HG03558 (cell line): ENCODE data around the gene VPS8.
"Not testable (repeated sequence)": the region's sequence is repeated elsewhere in the genome, so short reads cannot be mapped to it uniquely, and the experiment has no call there.

ENCODE experiments used
- ATAC-seq: cut with Tn5 transposase; IDR thresholded peaks from one replicate; pipeline ENCODE4 v1.9.1; 2021; ENCODE audit warnings: moderate number of reproducible peaks; ENCODE audit not compliant: unreplicated experiment; ENCODE audit errors: extremely low read depth

Gene VPS8

DNA sequence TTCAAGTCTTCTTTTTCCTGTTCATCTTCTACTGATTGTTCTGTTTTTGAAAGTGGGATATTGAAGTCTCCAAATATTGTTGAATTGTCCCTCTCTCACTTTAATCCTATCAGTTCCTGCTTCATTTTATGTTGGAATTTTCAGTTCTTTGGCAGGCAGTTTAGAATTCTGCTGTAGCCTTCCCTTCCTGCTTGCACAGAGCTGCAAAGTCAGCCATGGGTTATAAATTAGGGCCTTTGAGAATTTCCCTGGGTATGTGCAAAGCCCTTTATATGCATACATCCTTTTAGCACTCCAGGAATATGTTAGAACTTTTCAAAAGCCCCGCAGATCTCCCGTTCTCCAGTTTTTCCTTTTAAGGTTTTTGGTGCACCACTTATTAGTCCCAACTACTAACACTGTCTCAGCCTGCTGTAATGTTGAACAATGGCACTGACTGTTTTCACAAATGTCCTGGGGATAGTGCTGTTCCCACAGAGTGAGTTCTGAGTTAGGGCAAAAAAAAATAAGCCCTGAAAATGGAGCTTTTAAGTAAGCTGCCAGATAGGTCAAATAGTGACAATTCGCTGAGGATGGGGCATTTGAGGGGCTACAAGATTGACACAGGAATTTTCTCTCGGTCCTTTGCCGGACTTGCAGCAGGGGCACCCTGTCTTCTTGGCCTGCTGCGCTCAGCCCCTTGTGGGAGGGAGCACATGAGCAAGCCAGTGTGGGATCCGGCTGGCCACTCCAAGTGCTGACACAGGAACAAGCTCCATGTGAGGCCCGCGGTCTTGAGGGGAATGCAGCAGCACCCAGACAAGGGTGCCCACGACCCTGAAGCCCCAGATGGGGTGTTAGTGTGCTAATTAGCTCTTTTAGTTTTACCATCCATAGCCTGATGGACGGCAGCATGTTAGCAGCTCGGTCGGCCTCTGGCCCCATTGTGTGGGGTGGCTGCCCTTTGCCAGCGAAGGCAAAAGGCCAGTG, 96.0 kb downstream of the VPS8 start:
- no peak for ATAC-seq

DNA sequence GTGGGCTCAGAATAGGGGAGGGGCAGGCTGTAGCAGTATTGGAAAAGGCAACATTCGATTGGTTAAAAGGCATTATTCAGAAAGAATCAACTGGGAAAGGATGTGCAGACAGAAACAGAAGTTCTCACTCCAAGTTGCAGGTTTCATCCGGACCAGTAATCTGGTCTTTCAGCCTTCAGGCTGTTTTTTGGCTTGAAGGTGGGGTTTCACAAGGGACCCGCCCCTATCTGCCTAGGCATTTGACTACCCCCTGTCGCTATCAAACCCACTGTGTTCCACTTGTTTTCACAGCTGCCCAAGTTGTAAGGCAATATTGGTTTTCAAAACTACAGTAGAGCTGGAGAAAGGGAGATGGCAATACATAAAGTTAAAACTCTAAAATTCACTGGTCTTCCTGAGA, 96.9 kb downstream of the VPS8 start:
- ATAC-seq, result no peak

DNA sequence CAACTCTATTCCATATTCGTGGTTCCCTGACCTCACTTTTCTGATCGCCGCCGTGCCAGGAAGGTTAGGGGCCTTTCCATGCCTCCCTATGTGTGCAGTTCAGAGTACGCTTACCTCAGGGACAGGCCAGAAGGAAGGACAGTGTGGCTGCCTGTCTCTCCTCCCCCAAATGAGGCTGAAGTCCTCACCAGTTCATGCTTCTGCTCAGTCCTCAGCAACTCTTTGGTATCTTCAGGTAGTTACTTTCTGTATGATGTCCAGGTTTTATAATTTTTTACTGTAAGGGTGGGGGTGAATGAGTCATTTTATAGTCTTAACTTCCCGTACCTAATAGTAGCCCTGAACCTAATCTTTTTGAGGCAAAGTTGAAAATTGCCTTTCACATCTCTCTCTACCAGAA, 98.7 kb downstream of the VPS8 start:
- no peak for ATAC-seq

DNA sequence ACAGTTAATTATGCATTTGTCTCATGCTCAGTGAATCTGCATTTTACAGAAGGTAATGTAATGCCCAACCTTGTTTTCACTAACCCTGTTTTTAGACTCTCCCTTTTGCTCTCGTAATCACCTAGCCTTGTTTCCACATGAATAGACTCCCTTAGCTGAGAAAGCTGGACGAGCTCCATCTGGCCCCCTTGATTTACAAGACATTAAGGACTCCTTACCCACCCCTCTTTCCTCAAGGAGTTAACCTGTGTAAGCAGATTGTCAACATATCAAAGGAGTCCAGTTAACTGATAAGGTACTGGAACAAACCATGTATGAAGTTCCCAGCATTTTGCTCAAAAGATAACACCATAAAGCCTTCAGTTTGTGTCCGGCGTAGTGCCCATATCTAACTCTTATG, 99.6 kb downstream of the VPS8 start:
- ATAC-seq, result no peak

DNA sequence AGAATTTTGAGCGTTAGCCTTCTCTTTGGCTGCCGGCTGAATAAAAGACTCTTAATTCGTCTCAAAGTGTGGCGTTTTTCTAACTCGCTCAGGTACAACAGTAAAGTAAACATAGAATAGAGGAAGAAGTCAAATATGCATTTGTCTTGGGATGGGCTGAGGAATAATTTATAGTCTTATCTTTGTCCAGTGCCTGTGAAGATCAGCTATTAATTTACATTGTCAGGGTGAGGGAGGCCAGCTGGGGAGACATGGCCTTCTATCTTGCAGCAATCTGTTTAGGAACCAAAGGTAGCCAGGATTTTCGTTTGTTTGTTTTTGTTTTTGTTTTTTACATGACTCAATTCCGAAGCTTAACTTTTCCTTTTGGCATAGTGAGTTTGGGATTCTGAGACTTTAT, 100.2 kb downstream of the VPS8 start:
- no peak for ATAC-seq

DNA sequence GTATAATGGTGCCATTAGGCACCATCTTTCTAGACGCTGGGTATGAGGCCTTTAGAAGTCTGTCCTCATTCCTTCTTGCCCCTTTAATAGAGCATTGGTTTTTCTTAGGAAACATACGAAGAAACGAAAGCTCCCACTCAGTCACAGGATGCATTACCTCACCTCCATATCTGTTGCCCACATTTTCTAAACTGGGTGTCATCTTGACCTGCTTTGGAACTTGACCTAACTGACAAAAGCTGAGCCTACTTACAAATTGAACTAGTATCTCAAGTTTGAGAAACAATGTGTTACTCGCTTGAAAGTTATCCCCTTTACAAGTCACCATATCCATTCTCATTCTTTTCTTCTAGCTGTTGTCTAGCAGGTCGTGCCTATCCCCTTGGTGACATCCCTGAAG, 102.7 kb downstream of the VPS8 start:
- ATAC-seq, result no peak

DNA sequence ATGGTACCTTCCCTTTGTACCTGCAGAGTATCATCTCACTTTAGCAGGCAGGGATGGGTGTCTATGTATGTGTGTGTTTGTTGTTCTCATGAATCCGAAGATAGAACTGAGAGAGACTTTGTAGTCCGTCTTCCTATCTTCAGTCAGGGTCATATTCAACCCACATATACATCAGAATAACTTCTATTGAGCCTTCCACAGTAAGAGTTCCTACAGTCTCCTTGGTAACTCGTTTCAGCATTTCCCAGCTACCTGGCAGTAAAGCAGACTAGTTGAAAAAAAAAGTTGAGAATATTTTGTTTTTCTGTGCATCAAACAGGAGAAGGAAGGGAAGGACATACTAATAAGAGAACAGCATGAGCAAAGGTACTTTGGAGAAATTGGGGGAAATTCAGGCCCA, 106.8 kb downstream of the VPS8 start:
- ATAC-seq, result no peak

DNA sequence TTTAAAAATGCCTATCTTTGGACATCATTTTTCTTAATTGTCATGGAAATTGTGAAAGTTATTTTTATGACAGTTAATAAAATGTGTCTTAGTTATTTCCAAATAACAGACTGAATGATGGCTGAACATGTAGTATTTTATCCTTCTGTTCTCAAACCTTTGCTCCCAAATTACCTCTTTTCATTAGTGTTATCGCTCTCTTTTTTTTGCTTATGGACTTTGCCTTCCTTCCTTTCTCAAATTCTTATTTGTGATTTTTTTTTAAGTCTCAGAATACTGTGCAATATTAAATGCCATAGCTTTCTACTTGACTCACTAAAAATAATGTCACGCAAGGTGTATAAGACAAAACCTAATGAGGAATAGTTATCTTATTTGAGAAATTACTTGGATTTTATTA, 107.7 kb downstream of the VPS8 start:
- ATAC-seq, result no peak

DNA sequence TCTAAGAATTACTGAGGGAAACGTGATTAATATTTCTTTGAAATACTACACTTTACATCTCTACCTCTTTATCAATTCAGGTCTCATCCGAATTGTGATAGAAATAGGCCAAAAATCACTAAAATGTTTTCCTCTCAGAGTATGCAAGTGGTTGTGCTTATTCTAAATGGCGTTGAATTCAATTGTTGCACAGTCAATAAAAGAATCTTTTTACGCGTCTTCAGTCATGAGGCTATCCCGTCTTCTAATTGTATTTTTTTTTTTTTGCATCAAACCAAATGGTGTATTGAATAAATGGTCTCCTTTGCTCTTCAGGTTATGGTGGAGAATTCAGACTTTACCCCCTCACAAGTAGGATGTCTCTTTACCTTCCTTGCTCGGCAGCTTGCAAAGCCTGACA, 112.6 kb downstream of the VPS8 start:
- ATAC-seq, result no peak

DNA sequence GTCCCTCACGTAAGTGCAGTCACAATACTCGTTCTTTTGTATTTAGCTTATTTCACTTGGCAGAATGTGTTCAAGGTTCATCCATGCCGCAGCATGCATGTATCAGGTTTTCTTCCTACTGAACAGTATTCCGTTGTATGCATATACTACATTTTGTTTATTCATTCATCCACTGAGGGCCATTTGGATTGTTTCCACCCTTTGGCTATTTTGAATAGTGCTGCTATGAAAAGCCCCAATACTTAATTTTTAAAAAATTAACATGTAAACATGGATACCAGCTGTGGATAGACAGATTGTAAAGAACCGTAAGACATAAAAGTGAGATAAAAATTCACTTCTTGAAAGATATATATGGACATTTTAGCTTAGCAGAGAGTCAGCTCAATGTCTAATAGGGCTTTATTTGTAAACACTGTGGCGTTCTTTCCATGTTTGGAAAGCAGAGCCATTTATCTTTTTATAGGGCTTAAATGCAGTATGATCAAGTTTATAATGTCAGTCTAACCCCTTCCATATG, 115.9 kb downstream of the VPS8 start:
- ATAC-seq, result no peak

DNA sequence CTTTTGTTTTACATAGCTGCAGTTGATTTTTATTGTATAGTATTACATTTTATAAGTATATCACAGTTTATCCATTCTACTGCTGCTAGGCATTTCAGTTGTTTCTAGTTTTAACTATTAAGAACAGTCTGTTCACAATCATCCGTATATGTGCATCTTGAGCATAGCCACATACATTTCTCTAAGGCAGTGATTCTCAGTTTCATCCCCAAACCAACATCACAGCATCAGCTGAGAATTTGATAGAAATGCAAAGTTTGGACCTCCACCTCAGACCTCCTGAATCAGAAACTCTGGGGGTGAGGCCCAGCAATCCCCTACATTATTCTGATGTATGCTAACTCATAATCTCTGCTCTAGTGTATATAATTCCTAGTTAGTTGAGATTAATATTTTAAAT, 120.8 kb downstream of the VPS8 start:
- ATAC-seq, result no peak

DNA sequence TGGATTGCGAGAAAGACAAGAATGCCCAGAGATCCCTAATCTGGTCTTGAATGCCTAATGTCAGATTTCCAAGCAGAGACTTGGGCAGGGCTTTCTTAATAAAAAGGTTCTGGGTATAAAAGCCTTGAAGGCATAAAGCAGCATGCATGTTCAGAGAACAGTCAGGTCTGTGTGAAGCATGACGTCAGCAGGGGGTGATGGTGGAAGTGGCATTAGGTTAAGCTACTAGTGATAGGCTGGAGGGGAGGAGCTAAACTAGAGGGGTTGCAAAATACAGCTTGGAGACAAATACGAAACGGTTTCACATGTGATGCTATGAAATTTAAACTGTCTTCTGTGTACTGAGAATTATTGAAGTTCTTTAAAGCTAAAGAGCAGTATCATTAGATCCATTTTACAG, 125.6 kb downstream of the VPS8 start:
- no peak for ATAC-seq

DNA sequence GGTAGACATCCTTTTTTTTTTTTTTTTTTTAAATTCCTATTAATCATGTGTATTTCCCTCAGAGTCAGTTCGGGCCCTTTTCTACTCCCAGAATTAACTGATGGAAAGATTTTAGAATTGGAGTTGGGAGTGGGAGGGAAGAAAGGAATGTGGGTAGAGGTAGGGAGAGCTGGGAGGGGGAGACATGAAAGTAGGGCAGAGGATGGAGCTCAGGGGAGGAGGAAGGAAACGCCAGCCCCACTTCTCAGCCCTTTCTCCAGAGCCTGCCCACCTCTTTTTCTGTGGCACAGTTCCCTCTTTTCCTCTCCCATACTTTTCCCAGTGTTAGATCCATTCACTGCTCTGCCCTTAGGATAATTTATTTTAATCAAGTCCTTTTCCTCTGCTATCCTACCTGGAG, 129.4 kb downstream of the VPS8 start:
- no peak for ATAC-seq

DNA sequence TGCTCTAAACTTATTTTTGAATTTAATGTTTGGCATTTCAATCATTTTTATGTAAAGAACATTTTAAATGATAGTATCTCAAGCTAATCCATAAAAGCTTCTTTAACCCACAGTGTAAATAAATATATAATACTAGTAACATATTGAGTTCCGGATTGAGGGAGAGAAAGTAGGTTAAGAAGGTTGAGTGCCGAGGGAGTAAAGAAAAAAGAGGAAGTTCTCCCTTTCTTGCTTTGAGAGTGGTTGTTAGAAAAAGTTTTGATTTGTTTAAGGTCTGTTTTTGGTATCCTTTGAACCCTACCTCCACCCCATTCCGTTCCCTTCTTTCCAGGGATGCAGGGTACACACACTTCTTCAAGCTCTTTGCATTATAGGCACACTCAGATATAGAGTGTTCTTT, 130.8 kb downstream of the VPS8 start:
- no peak for ATAC-seq

DNA sequence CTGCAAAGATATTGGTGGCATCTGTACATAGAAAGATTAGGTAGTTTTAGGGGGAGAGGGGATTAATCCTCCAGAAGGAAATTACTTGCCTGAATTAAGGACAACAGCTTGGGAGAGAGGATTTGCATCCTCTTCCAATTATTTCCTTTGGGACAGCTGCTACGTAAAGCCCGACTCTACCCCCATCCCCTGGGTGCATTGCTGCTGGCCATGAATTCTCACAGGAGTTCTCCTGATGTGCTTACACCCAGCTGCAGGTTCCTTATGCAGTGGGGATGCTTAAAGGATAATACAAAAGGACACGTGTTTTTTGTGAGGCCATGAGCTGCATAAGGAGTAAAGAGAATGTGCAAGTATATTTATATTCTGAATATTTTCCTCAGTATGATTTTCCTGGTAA, 132.3 kb downstream of the VPS8 start:
- ATAC-seq, result no peak

DNA sequence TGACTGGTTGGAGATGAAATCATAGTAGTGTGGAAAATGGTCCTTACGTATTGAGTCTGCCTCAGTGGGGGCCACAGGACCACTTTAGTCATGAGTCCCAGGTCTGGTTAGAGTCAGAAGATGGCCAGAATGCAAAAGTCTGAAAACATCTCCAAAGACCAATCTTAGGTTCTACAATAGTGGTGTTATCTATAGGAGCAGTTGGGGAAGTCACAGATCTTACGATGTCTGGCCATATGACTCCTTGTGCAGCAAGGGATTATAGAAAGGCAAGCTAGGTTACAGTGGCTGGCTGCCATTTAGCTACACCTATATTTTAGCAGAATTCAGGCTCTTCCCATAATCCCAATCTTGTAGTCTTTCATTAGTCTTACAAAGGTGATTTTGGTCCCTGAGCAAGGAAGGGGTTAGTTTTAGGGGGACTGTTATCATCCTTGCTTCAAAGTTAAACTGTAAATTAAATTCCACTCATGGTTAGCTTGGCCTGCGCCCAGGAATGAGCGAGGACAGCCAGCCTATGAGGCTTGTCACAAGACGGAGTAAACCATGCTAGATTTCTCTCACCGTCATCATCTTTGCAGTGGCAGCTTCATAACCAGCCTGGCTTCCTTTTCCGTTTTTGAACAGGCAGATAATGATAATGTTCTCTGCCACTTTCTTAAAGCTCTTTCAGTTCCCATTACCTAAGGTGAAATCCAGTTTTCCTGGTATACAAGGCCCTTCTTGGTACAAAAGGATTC, 134.1 kb downstream of the VPS8 start:
- no peak for ATAC-seq

DNA sequence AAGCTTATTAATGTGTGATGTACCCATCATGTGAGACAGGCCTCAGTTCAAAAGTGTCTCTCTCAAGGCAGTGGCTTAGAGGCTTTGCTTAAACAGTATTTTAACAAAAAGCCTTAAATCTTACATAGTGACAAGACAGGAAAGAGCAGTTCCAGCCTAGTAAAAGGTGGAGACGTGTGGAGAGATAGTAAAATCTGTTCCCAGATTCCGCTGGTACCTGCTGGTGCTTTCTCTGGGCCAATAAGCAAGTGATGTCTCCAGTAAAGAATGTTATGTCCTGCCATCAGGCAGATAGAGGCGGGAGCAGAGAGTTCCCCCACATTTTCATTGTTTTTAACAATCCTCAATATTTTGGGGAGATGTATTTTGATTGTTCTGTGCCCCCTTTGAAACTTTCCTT, 135.0 kb downstream of the VPS8 start:
- no peak for ATAC-seq

DNA sequence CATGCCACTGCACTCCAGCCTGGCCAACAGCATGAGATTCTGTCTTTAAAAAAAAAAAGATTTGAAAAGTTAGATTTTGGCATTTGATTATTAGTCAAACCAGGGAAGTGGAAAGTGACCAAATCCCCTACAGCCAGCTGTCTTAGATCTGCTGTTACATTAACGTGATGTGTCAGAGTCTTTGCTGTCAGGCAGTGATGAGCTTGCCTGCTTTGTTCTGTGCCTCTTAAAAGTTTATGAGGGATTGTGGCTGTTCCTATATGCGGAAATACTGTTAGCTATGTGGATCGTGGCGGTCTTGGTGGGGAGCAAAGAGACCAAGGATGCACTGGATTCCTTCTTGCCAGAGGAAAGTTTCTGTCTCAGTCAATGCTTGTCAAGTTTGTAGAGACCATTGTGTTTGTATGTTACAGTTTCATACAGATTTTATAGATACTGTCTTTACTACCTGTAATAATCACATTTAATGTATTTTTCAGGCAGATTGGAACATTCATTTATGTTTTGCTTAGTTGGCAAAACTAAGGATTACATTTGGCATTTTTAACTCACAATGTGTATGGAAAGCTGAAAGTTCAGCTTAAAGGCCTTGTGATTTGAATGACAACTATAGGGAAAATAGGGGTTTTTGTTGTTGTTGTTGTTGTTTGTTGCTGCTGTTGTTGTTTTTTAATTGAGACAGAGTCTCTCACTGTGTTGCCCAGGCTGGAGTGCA, 137.4 kb downstream of the VPS8 start:
- no peak for ATAC-seq

DNA sequence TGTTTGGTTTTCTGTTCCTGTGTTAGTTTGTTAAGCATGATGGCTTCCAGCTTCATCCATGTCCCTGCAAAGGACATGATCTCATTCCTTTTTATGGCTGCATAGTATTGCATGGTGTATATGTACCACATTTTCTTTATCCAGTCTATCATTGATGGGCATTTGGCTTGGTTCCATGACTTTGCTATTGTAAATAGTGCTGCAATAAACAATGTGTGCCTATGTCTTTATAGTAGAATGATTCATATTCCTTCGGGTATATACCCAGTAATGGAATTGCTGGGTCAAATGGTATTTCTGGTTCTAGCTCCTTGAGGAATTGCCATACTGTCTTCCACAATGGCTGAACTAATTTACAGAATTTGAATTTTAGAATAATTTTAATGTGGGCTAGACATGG, 138.8 kb downstream of the VPS8 start:
- ATAC-seq, result not testable (repeated sequence)

DNA sequence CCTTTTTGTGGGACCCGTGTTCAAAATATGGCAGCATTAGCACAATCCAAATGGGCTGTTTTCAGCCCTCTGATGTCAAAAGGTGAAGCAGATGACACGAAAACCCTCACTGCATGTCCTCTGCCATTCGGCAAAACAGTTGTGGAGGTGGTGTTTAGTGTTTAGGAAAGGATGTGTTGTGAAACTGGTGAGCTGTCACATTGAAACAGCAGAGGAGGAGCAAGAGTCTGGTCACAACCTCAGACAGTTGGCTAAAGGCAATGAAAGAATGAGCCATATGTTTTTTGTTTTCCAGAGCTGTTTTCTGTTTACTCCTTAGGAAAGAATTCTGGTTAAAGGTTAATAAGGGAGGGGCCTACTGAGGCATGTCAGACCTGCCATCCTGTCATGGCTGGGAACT, 140.7 kb downstream of the VPS8 start:
- ATAC-seq, result no peak

DNA sequence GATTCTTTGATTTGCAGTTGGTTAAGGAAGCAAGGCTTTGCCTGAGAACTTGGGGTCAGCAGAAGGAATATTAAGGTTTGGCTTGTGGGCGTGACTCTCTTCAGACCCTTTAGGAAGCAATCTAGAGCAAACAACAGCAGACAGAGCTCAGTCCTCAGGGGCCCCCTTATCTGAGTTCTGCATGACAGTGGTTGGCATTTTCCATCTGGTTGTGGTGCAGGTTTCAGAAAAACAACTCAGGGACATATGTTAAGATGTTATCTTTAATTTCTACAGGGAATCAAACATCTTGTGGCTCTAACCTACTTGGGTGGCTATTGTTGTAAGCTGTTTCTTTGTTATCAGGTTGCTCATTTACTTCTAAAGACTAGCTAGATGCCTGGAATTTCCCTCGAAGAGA, 141.4 kb downstream of the VPS8 start:
- ATAC-seq, result no peak
